ENCODE data around the gene DOCK8.
A peak's percentile ranks its signal among the peaks of the same experiment; 100 is the strongest.

DOCK8 gene

GRCh38 chr9:306907-307306 lies 92.2 kb downstream of the DOCK8 start:
- DNase-seq (ENCODE audit: low read depth in 2 of 2), result peak in 1 of 2 donors; percentile 44

GRCh38 chr9:311841-312240 lies 97.2 kb downstream of the DOCK8 start:
- DNase-seq (ENCODE audit: low read depth in 2 of 2), result no peak

- DNase-seq (ENCODE audit: low read depth in 2 of 2), result no peak
Measured at GRCh38 chr9:312596-313320, 98.1 kb downstream of the DOCK8 start.

- DNase-seq (ENCODE audit: low read depth in 2 of 2), result no peak
Measured at GRCh38 chr9:316382-316965, 101.8 kb downstream of the DOCK8 start.

GRCh38 chr9:318646-319045 lies 104.0 kb downstream of the DOCK8 start:
- no peak for DNase-seq (ENCODE audit: low read depth in 2 of 2)

- DNase-seq (ENCODE audit: low read depth in 2 of 2), result no peak
Measured at GRCh38 chr9:324971-325370, 110.3 kb downstream of the DOCK8 start.

GRCh38 chr9:326667-327066 lies 112.0 kb downstream of the DOCK8 start:
- no peak for DNase-seq (ENCODE audit: low read depth in 2 of 2)

- no peak for DNase-seq (ENCODE audit: low read depth in 2 of 2)
Measured at GRCh38 chr9:328453-328852, 113.8 kb downstream of the DOCK8 start.

GRCh38 chr9:331197-331596 lies 116.5 kb downstream of the DOCK8 start:
- DNase-seq (ENCODE audit: low read depth in 2 of 2), result no peak

- DNase-seq (ENCODE audit: low read depth in 2 of 2), result no peak
Measured at GRCh38 chr9:335373-335772, 120.7 kb downstream of the DOCK8 start.

- no peak for DNase-seq (ENCODE audit: low read depth in 2 of 2)
Measured at GRCh38 chr9:336039-336438, 121.4 kb downstream of the DOCK8 start.

- no peak for DNase-seq (ENCODE audit: low read depth in 2 of 2)
Measured at GRCh38 chr9:338602-339001, 123.9 kb downstream of the DOCK8 start.

- no peak for DNase-seq (ENCODE audit: low read depth in 2 of 2)
Measured at GRCh38 chr9:341634-342421, 127.2 kb downstream of the DOCK8 start.

GRCh38 chr9:343773-344172 lies 129.1 kb downstream of the DOCK8 start:
- DNase-seq (ENCODE audit: low read depth in 2 of 2), result no peak

- no peak for DNase-seq (ENCODE audit: low read depth in 2 of 2)
Measured at GRCh38 chr9:346111-346571, 131.5 kb downstream of the DOCK8 start.

GRCh38 chr9:347667-348292 lies 133.1 kb downstream of the DOCK8 start:
- DNase-seq (ENCODE audit: low read depth in 2 of 2), result no peak

GRCh38 chr9:350384-350783 lies 135.7 kb downstream of the DOCK8 start:
- DNase-seq (ENCODE audit: low read depth in 2 of 2), result no peak

- no peak for DNase-seq (ENCODE audit: low read depth in 2 of 2)
Measured at GRCh38 chr9:351916-352315, 137.3 kb downstream of the DOCK8 start.

- no peak for DNase-seq (ENCODE audit: low read depth in 2 of 2)
Measured at GRCh38 chr9:353077-353476, 138.4 kb downstream of the DOCK8 start.

- no peak for DNase-seq (ENCODE audit: low read depth in 2 of 2)
Measured at GRCh38 chr9:354453-354852, 139.8 kb downstream of the DOCK8 start.

- DNase-seq (ENCODE audit: low read depth in 2 of 2), result no peak
Measured at GRCh38 chr9:357560-357959, 142.9 kb downstream of the DOCK8 start.

GRCh38 chr9:362561-363273 lies 148.1 kb downstream of the DOCK8 start:
- DNase-seq (ENCODE audit: low read depth in 2 of 2), result no peak

Data from stimulated activated CD4-positive, alpha-beta T cell treated with anti-CD3 and anti-CD28 coated beads, Interleukin-1b, Interleukin-23, amount 100 ng/mL, for 4 hours (primary cell).